Neural progenitor cell (in vitro differentiated cells): Measurements from ENCODE around the gene ALDH1A3.

Experiments
- EZH2 ChIP-seq: fragments of 200-600 bp; sonication (generic); IDR thresholded peaks from 2 replicates; pipeline ENCODE4 v1.6.1; 2017; ENCODE audit warnings: antibody characterized with exemption, mild to moderate bottlenecking, moderate library complexity
- EZH2phosphoT487 ChIP-seq: fragments of 200-600 bp; sonication (generic); IDR thresholded peaks from 2 replicates; pipeline ENCODE4 v1.6.1; 2017; ENCODE audit warnings: antibody characterized with exemption
- TF ChIP-seq, protein P1 (sequence below): fragments of 200-600 bp; sonication (generic); IDR thresholded peaks from 2 replicates; pipeline ENCODE4 v1.5.1; 2017; ENCODE audit warnings: antibody characterized with exemption, mild to moderate bottlenecking

DNA sequence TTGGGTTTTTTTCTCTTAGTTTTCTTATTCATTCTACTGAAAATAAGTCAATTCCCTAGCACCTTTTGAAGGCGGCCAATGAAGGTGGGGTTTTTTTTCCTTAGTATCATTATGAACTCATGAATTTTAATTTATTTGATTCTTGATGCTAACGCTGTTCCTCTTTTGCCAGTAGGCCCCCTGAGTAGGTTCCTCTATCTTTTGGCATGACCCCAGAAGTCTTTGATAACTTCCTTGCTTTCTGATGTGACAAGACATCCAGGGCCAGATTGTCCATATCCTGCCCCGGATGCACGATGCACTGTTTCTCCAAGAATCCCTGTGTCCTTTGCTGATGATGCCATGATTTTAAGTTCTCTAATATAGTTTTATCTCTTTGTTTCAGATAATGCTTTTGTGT is 60.2 kb downstream of the ALDH1A3 start:
- TF ChIP-seq, protein P1, sequence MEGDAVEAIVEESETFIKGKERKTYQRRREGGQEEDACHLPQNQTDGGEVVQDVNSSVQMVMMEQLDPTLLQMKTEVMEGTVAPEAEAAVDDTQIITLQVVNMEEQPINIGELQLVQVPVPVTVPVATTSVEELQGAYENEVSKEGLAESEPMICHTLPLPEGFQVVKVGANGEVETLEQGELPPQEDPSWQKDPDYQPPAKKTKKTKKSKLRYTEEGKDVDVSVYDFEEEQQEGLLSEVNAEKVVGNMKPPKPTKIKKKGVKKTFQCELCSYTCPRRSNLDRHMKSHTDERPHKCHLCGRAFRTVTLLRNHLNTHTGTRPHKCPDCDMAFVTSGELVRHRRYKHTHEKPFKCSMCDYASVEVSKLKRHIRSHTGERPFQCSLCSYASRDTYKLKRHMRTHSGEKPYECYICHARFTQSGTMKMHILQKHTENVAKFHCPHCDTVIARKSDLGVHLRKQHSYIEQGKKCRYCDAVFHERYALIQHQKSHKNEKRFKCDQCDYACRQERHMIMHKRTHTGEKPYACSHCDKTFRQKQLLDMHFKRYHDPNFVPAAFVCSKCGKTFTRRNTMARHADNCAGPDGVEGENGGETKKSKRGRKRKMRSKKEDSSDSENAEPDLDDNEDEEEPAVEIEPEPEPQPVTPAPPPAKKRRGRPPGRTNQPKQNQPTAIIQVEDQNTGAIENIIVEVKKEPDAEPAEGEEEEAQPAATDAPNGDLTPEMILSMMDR = no peak
- TF ChIP-seq EZH2phosphoT487 (no peak), EZH2 (no peak)
